ENCODE measurements around the gene AOPEP.
"Not testable (repeated sequence)": the region's sequence is repeated elsewhere in the genome, so short reads cannot be mapped to it uniquely, and the experiment has no call there.

The AOPEP gene

DNA sequence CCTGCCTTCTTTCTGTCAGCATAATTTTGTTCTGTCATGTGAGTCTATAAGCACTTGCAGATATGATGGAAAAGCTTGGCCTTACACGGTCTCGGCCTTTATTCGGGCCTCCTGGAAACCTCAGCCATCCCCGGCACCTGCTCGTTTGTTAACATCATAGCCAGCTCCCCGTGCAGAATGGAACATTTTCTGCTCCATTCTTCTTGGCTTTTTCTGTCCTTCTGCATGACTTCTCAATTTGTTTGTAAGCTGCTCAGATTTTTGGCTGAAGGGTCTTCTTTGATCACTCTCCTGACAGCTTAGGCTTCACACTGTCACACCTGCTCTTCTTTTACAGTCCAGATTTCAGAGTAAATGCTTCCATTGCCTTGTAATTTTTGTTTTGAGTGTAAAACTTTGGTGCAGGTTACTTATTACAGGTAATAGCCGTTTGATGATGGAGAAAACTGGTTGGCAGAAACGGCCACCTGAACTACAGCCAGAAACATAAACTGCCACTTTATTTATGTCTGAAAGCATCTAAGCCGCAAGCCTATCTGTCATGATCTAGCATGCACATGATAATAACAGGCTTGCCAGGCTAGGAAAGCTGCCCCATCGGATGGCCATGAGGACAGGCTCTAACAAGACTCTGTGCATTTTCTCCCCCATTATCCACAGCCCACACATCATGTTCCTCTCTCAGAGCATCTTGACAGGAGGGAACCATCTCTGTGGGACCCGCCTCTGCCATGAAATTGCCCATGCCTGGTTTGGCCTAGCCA, 197.0 kb downstream of the AOPEP start:
- no peak for DNase-seq

DNA sequence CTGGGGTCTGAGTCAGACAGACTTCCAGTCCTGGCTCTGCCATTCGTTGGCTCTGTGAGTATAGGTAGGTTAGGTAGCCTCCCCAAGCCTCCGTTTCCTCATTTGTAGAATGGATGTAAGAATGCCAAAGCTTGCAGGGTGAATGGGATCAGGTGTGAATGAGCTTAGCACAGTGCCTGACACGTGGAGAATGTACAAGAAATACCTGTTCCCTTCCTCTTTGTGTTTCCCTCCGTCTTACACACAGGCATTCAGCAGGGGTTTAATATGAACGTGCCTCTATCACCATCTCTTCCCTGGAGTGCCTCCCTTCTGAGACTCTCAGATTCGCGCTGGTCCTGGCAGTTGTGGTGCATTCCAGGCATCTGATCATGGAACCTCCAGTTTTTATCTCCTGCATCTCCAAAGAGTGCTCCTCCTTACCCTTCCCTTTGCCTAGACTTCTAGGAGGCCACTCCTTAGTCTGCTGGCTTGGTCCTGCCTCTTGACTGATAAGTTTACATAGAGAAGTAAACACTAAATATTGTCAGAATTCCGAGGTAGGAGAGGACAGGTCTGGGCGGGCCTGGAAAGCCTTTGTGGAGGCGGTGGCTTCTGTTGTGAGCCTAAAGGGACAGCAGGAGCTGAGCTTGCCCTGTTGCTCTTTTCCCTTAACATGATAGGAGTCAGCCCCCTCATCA, 199.4 kb downstream of the AOPEP start:
- no peak for DNase-seq

DNA sequence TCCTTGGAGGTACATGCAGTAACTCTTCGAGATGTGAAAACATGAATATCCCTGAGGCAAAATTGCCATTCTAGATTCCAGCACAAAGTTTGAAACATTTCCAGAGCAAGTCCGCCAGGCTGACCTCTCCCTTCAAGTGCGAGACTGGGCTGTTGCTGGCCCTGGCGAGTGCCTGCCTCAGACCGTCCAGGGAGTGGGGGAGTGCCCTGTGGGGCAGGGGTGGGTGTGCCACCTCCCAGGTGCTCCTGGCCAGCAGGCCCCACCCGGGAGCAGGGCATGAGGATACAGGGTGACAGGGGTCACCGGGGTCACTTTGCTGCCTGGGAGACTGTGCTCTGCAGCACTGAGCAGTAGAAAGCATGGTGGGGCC, 199.9 kb downstream of the AOPEP start:
- DNase-seq = no peak

- DNase-seq = no peak
These were observed 200.7 kb downstream of the AOPEP start for GRCh38 chr9:94927048-94927761.

- no peak for DNase-seq
These were observed 201.5 kb downstream of the AOPEP start for GRCh38 chr9:94927762-94928670.

DNA sequence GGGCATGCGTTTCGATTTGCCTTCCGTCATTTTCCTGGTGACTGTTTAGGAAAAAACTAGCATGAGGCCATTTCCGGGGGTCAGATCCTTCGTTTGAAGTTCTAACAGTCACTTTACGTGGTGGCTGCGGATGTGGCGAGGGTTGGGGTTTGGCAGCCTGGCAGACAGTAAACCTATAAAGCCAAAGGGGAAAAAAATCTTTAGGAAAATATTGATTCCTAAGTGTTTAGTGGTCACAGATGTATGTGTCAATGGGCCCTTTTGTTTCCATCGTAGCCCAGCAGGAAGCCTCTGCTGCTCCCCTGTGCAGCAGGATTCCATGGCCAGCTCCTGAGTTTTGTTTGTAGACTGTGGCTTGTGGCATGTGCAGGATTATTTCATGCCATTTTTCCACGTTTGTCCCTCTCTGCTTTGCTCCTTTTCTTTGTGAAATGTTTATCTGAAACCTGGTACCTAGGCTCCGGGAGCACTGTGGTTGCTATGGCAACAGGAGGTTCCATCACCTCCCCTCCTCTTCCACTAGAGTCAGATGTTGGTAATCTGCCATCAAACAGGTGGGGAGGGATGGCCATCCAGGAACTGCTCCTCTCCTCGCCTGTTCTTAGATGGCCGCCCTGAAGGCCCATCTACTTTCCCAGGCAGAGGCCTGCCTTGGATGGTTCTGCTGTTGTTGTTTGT, 202.3 kb downstream of the AOPEP start:
- no peak for DNase-seq

GRCh38 chr9:94929369-94929756, 202.9 kb downstream of the AOPEP start:
- no peak for DNase-seq

DNA sequence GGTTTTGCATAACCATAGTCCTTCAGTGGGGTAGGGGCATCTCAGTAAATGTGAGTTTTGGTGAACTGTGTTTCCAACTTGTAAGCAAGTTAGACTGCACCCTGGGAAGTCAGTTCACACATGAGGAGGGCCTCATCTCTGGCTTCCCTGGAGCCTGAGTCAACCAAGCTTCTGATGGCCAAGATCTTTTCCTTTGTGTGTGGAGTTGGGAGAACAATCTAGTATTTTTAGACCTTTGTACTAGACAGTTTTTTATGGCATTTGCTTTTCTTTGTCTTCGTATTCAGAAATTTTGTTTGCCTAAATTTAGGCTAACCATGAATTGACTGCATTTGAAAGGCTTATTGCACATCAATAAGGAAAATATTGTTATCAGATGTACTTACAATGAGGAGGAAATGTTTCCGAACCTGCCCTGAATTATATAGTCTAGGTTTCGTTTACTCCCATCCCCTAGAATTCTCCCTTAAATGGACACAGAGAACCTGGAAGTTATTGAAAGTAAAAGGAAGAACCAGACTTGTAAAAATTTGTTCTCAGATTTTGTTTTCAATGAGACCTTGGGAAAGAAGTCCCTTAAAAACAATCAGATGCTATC, 204.6 kb downstream of the AOPEP start:
- no peak for DNase-seq

- no peak for DNase-seq
These were observed 205.2 kb downstream of the AOPEP start for GRCh38 chr9:94931740-94932139.

DNA sequence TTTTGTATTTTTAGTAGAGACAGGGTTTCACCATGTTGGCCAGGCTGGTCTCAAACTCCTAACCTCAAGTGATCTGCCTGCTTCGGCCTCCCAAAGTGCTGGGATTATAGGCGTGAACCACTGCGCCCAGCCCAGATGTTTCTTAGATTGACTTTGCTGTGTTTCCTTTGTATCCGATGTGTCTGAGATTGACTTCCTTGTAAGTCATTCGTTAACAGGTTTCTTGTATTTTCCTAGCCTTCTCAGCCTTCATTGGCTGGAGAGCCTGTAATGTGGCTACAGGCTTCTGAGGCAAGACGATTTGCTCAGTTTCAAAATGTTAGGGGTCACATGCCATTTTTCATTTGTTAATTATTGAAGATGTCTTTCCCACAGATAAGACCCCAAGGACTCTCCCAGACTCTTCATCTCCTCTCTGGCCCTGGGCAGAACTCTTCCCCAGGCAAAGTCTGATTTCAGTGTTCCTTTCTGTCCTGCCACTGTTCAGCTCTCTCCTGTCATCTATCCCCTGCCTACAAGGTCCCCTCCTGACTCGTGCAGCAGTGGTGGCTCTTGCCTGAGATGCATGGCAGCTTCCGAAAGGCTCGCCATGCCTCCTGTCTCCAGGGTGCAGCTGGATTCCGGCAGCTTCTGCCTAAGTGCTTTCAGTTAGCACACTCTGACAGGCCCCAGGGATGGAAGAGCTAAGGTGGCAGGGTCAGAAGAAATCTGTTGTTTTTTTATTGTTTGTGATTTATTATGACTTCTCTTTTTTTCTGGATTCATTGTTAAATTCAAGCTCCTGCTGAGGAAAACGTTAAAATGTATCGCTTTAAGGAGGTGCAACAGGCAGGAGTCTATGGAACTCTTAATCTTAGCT, 206.4 kb downstream of the AOPEP start:
- DNase-seq = no peak

DNA sequence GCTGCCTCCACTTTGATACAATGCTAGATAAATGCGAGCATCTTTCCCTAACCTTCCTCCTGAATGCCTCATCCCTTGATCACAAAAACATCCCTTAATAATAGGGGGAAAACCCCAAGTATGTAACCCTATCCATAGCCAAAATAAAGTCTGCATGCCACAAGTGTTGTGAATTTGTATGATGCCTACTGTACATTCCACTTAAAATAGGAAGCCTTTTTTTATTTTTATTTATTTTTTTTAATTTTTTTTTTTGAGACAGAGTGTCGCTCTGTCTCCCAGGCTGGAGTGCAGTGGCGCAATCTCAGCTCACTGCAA, 207.0 kb downstream of the AOPEP start:
- no peak for DNase-seq

DNA sequence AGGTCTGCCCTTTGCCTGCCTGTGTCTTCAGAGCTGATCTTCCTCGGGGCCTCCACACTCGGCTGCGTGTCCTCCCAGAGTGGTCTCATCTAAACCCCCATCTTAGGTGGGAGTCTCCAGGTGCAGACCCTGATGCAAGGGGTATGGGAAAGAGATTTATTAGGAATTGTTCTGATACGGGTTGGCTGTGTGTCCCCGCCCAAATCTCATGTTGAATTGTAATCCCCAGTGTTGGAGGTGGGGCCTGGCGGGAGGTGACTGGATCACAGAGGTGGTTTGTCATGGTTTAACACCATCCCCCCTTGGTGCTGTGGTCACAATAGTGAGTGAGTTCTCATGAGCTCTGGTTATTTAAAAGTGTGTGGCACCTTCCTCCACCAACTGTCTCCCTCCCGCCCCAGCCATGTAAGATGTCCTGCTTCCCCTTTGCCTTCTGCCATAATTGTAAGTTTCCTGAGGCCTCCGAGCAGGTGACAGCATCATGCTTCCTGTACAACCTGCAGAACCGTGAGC, 208.4 kb downstream of the AOPEP start:
- DNase-seq = no peak

GRCh38 chr9:94935396-94935795, 208.9 kb downstream of the AOPEP start:
- no peak for DNase-seq

GRCh38 chr9:94936419-94936818, 209.9 kb downstream of the AOPEP start:
- no peak for DNase-seq

GRCh38 chr9:94937214-94937903, 210.9 kb downstream of the AOPEP start:
- DNase-seq = no peak

DNA sequence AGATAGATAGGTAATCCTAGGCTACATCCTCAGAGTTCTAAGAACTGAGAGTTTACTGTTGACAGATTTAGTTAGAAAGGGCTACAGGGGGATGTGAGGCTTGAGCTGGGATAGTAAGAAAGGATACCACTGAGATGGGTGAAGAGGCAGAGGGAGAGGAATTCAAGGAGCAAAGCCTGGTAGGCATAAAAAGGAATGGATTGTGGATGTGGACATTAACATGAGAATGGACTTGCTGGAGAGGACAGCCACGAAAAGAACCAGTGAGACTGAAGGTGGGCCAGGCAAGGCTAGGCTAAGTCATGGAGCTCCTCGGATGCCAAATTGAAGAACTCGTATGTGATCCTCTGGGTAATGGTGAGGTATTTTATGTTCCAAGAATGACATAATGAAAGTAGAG, 211.9 kb downstream of the AOPEP start:
- no peak for DNase-seq

GRCh38 chr9:94940296-94940695, 213.8 kb downstream of the AOPEP start:
- not testable (repeated sequence) for DNase-seq

- DNase-seq = no peak
These were observed 214.8 kb downstream of the AOPEP start for GRCh38 chr9:94941211-94941875.

- no peak for DNase-seq
These were observed 218.1 kb downstream of the AOPEP start for GRCh38 chr9:94944626-94945025.
